ENCODE data around the gene TYW5.

Gene TYW5

DNA sequence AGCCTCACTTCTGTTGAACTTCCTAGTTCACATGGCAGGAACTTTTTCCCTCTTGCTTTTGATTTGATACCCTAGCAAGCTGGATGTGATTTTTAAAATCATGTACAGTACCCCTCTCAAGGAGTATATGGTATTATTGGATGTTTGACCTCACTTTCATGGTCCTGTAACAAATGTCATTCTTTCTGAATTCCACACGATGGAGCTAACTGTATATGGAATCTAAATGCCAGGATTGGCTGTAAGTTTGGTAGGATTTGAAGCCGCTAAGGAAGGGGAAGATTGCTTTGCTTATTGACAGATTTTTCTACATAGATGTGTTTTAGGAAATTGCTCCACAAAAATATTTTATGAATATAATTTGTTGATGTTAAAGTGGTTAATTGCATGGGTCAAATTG, 18.4 kb upstream of the TYW5 start:
- no peak overlapping the region for H2AFZ ChIP-seq (ENCODE audit: low read length)
- H3K27me3 ChIP-seq (ENCODE audit: insufficient read depth, low read length), result no peaks in the 10 kb centered on the region
- H3K4me2 ChIP-seq (ENCODE audit: low read length), result no peak overlapping the region
- no peaks in the 10 kb centered on the region for H3F3A ChIP-seq (ENCODE audit: insufficient read depth, low read length)
- no peaks in the 10 kb centered on the region for H4K20me1 ChIP-seq (ENCODE audit: insufficient read depth, low read length)
- H3K9me3 ChIP-seq (ENCODE audit: low read length), result no peaks in the 10 kb centered on the region
- H3K9me2 ChIP-seq (ENCODE audit: low read depth, low read length), result no peaks in the 10 kb centered on the region
- H3K27ac ChIP-seq (ENCODE audit: low read depth, low read length, poor library complexity, severe bottlenecking), result no peak overlapping the region
- peaks cover 4% of the 10 kb centered on the region; the same call in 1 of the 2 replicates for H3K36me3 ChIP-seq (ENCODE audit: insufficient read depth, low read length)
- H3K9ac ChIP-seq (ENCODE audit: low read length), result no peak overlapping the region
- TF ChIP-seq, protein P1, sequence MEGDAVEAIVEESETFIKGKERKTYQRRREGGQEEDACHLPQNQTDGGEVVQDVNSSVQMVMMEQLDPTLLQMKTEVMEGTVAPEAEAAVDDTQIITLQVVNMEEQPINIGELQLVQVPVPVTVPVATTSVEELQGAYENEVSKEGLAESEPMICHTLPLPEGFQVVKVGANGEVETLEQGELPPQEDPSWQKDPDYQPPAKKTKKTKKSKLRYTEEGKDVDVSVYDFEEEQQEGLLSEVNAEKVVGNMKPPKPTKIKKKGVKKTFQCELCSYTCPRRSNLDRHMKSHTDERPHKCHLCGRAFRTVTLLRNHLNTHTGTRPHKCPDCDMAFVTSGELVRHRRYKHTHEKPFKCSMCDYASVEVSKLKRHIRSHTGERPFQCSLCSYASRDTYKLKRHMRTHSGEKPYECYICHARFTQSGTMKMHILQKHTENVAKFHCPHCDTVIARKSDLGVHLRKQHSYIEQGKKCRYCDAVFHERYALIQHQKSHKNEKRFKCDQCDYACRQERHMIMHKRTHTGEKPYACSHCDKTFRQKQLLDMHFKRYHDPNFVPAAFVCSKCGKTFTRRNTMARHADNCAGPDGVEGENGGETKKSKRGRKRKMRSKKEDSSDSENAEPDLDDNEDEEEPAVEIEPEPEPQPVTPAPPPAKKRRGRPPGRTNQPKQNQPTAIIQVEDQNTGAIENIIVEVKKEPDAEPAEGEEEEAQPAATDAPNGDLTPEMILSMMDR (IDR thresholded peaks at IDR 0.05; ENCODE audit: low read length), result peak; percentile 43
- no peak for TF ChIP-seq EZH2 (IDR thresholded peaks at IDR 0.05; ENCODE audit: borderline replicate concordance, low read length)
- H3K4me1 ChIP-seq (ENCODE audit: insufficient read depth, low read length, severe bottlenecking), result no peaks in the 10 kb centered on the region
- H3K79me2 ChIP-seq (ENCODE audit: insufficient read depth, low read length), result no peaks in the 10 kb centered on the region
- H3K4me3 ChIP-seq (ENCODE audit: low read depth, low read length, poor library complexity, severe bottlenecking), result no peak overlapping the region

DNA sequence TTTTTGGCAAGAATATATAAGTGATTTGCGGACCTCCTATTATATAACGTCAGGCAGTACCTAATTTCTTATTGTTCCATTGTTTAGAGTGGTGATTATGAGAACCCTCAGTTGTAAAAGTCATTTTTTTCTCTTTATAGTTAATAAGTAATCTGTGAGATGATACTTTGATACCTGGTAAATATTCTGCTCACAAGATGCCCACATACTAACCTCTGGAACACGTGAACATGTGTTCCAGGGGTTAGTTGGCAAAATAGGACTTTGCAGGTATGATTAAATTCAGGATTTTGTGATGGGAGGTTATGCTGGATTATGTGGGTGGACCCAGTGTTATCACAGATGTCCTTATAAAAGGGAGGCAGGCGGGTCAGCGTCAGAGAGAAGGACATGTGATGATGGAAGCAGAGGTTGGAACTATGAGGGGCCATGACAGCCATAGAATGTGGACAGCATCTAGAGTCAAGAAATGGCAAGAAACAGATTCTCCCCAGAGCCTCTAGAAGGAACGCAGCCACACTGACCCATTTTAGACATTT, 16.9 kb upstream of the TYW5 start:
- Histone ChIP-seq H4K20me1 (ENCODE audit: insufficient read depth, low read length) (no peaks in the 10 kb centered on the region), H2AFZ (ENCODE audit: low read length) (no peak overlapping the region), H3K27ac (ENCODE audit: low read depth, low read length, poor library complexity, severe bottlenecking) (no peak overlapping the region), H3K9ac (ENCODE audit: low read length) (no peak overlapping the region), H3K36me3 (ENCODE audit: insufficient read depth, low read length) (peaks cover 4% of the 10 kb centered on the region; the same call in 1 of the 2 replicates), H3K4me3 (ENCODE audit: low read depth, low read length, poor library complexity, severe bottlenecking) (no peak overlapping the region), H3K9me2 (ENCODE audit: low read depth, low read length) (no peaks in the 10 kb centered on the region), H3K9me3 (ENCODE audit: low read length) (no peaks in the 10 kb centered on the region), H3K4me2 (ENCODE audit: low read length) (no peak overlapping the region), H3K4me1 (ENCODE audit: insufficient read depth, low read length, severe bottlenecking) (no peaks in the 10 kb centered on the region), H3F3A (ENCODE audit: insufficient read depth, low read length) (no peaks in the 10 kb centered on the region), H3K79me2 (ENCODE audit: insufficient read depth, low read length) (no peaks in the 10 kb centered on the region), H3K27me3 (ENCODE audit: insufficient read depth, low read length) (no peaks in the 10 kb centered on the region)
- TF ChIP-seq EZH2 (IDR thresholded peaks at IDR 0.05; ENCODE audit: borderline replicate concordance, low read length), result no peak

DNA sequence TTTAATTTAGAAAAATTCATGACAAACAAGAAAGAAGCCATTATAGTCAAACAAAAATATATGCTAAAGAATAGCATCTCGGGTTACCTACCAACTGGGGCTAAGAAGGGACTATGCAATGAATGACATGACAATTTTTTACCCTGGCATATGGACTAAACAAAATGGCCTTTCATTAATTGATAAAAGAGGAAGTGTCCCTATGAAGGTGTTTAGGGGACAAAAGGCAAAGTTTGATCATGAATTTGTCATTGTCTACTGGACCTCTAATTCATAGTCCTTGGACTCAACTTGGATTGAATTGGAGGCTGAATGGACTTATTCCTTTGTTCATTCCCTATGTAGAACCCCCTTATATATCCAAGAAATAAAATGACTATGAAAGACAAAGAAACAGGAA, 12.8 kb upstream of the TYW5 start:
- no peaks in the 10 kb centered on the region for H3K9me2 ChIP-seq (ENCODE audit: low read depth, low read length)
- no peak overlapping the region for H3K4me3 ChIP-seq (ENCODE audit: low read depth, low read length, poor library complexity, severe bottlenecking)
- H3K4me2 ChIP-seq (ENCODE audit: low read length), result no peak overlapping the region
- no peaks in the 10 kb centered on the region for H3K4me1 ChIP-seq (ENCODE audit: insufficient read depth, low read length, severe bottlenecking)
- H2AFZ ChIP-seq (ENCODE audit: low read length), result no peak overlapping the region
- no peaks in the 10 kb centered on the region for H3K27me3 ChIP-seq (ENCODE audit: insufficient read depth, low read length)
- H3K27ac ChIP-seq (ENCODE audit: low read depth, low read length, poor library complexity, severe bottlenecking), result no peak overlapping the region
- peaks cover 32% of the 10 kb centered on the region; the same call in 1 of the 2 replicates for H3K36me3 ChIP-seq (ENCODE audit: insufficient read depth, low read length)
- H3F3A ChIP-seq (ENCODE audit: insufficient read depth, low read length), result no peaks in the 10 kb centered on the region
- TF ChIP-seq, protein P1 (IDR thresholded peaks at IDR 0.05; ENCODE audit: low read length), result no peak
- no peak for TF ChIP-seq EZH2 (IDR thresholded peaks at IDR 0.05; ENCODE audit: borderline replicate concordance, low read length)
- no peaks in the 10 kb centered on the region for H4K20me1 ChIP-seq (ENCODE audit: insufficient read depth, low read length)
- H3K79me2 ChIP-seq (ENCODE audit: insufficient read depth, low read length), result no peaks in the 10 kb centered on the region
- no peaks in the 10 kb centered on the region for H3K9me3 ChIP-seq (ENCODE audit: low read length)
- no peak overlapping the region for H3K9ac ChIP-seq (ENCODE audit: low read length)

- Histone ChIP-seq H3K27ac (ENCODE audit: low read depth, low read length, poor library complexity, severe bottlenecking) (no peak overlapping the region), H3K9me3 (ENCODE audit: low read length) (no peaks in the 10 kb centered on the region), H3K79me2 (ENCODE audit: insufficient read depth, low read length) (no peaks in the 10 kb centered on the region), H4K20me1 (ENCODE audit: insufficient read depth, low read length) (no peaks in the 10 kb centered on the region), H3K9me2 (ENCODE audit: low read depth, low read length) (no peaks in the 10 kb centered on the region), H2AFZ (ENCODE audit: low read length) (no peak overlapping the region), H3F3A (ENCODE audit: insufficient read depth, low read length) (no peaks in the 10 kb centered on the region), H3K36me3 (ENCODE audit: insufficient read depth, low read length) (peaks cover 41% of the 10 kb centered on the region), H3K9ac (ENCODE audit: low read length) (no peak overlapping the region), H3K4me2 (ENCODE audit: low read length) (no peak overlapping the region), H3K4me3 (ENCODE audit: low read depth, low read length, poor library complexity, severe bottlenecking) (no peak overlapping the region), H3K4me1 (ENCODE audit: insufficient read depth, low read length, severe bottlenecking) (no peaks in the 10 kb centered on the region), H3K27me3 (ENCODE audit: insufficient read depth, low read length) (no peaks in the 10 kb centered on the region)
- TF ChIP-seq, protein P1 (IDR thresholded peaks at IDR 0.05; ENCODE audit: low read length), result no peak
- TF ChIP-seq EZH2 (IDR thresholded peaks at IDR 0.05; ENCODE audit: borderline replicate concordance, low read length), result no peak
Observed at GRCh38 chr2:199966976-199967375, 11.7 kb upstream of the TYW5 start.

Measured in OCI-LY1 (cell line).